Stimulated activated naive CD8-positive, alpha-beta T cell treated with anti-CD3 and anti-CD28 coated beads, Interleukin-15, Interleukin-2, amounts not matched to agents 100 ng/mL and 50 ng/mL, for 24 hours (primary cell): Measurements from ENCODE around the gene CD19.
A peak's percentile ranks its signal among the peaks of the same experiment; 100 is the strongest.
"Not testable (repeated sequence)": the region's sequence is repeated elsewhere in the genome, so short reads cannot be mapped to it uniquely, and the experiment has no call there.

ENCODE experiments used
- H3K27ac Mint-ChIP-seq: one replicate; pipeline ENCODE4 v1.8.0; 2021; ENCODE audit warnings: mild to moderate bottlenecking, mixed read lengths
- H3K27me3 Mint-ChIP-seq: one replicate; pipeline ENCODE4 v1.8.0; 2021; ENCODE audit warnings: mixed read lengths
- H3K36me3 Mint-ChIP-seq: one replicate; pipeline ENCODE4 v1.8.0; 2021; ENCODE audit warnings: low read depth, mixed read lengths
- H3K4me1 Mint-ChIP-seq: one replicate; pipeline ENCODE4 v1.8.0; 2021; ENCODE audit warnings: low read depth, mixed read lengths
- H3K4me3 Mint-ChIP-seq: one replicate; pipeline ENCODE4 v1.8.0; 2021; ENCODE audit warnings: mild to moderate bottlenecking, mixed read lengths
- H3K9me3 Mint-ChIP-seq: one replicate; pipeline ENCODE4 v1.8.0; 2021; ENCODE audit warnings: mixed read lengths

Gene CD19

GRCh38 chr16:28923652-28924398 is 7.9 kb upstream of the CD19 start:
- Mint-ChIP-seq H3K27me3 (no peaks in the 10 kb centered on the region), H3K27ac (peak overlapping the region; percentile 83), H3K4me1 (peaks cover 14% of the 10 kb centered on the region), H3K9me3 (no peaks in the 10 kb centered on the region), H3K4me3 (peak overlapping the region; percentile 98), H3K36me3 (peaks cover 19% of the 10 kb centered on the region)

- peak overlapping the region; percentile 83 for H3K27ac Mint-ChIP-seq
- H3K9me3 Mint-ChIP-seq, result no peaks in the 10 kb centered on the region
- H3K27me3 Mint-ChIP-seq, result no peaks in the 10 kb centered on the region
- H3K4me3 Mint-ChIP-seq, result peak overlapping the region; percentile 98
- peaks cover 15% of the 10 kb centered on the region for H3K36me3 Mint-ChIP-seq
- peaks cover 14% of the 10 kb centered on the region for H3K4me1 Mint-ChIP-seq
Observed at GRCh38 chr16:28924399-28924761, 7.4 kb upstream of the CD19 start.

- Mint-ChIP-seq H3K4me1 (peaks cover 14% of the 10 kb centered on the region), H3K27me3 (no peaks in the 10 kb centered on the region), H3K27ac (peak within 1 kb of the TSS; percentile 99), H3K4me3 (peak within 1 kb of the TSS; percentile 98), H3K36me3 (peaks cover 10% of the 10 kb centered on the region), H3K9me3 (no peaks in the 10 kb centered on the region)
Observed at GRCh38 chr16:28924762-28925385, 6.9 kb upstream of the CD19 start, which contains the start of gene RABEP2. Gene RABEP2, minus strand, starts transcription at chr16:28925238. Its CDS starts 75 bp downstream, at chr16:28925163.

- Mint-ChIP-seq H3K27me3 (no peaks in the 10 kb centered on the region), H3K9me3 (no peaks in the 10 kb centered on the region), H3K36me3 (peaks cover 10% of the 10 kb centered on the region), H3K4me3 (peak overlapping the region; percentile 98), H3K4me1 (peaks cover 21% of the 10 kb centered on the region), H3K27ac (peak overlapping the region; percentile 99)
Observed at GRCh38 chr16:28925386-28926228, 6.2 kb upstream of the CD19 start.

GRCh38 chr16:28926284-28926683 is 5.5 kb upstream of the CD19 start:
- H3K36me3 Mint-ChIP-seq, H3K27me3 Mint-ChIP-seq, H3K9me3 Mint-ChIP-seq: not testable (repeated sequence)
- Mint-ChIP-seq H3K27ac (peak overlapping the region; percentile 99), H3K4me1 (peaks cover 28% of the 10 kb centered on the region), H3K4me3 (peak overlapping the region; percentile 98)

- no peaks in the 10 kb centered on the region for H3K36me3 Mint-ChIP-seq
- no peak overlapping the region for H3K4me3 Mint-ChIP-seq
- H3K27ac Mint-ChIP-seq, result no peak overlapping the region
- H3K27me3 Mint-ChIP-seq, result no peaks in the 10 kb centered on the region
- no peaks in the 10 kb centered on the region for H3K9me3 Mint-ChIP-seq
- peaks cover 38% of the 10 kb centered on the region for H3K4me1 Mint-ChIP-seq
Observed at GRCh38 chr16:28927815-28928214, 4.0 kb upstream of the CD19 start.

GRCh38 chr16:28930203-28930602 is 1.6 kb upstream of the CD19 start:
- H3K4me1 Mint-ChIP-seq, result peaks cover 39% of the 10 kb centered on the region
- H3K36me3 Mint-ChIP-seq, result no peaks in the 10 kb centered on the region
- no peak overlapping the region for H3K4me3 Mint-ChIP-seq
- H3K9me3 Mint-ChIP-seq, result no peaks in the 10 kb centered on the region
- peak overlapping the region; percentile 77 for H3K27ac Mint-ChIP-seq
- H3K27me3 Mint-ChIP-seq, result no peaks in the 10 kb centered on the region

- no peaks in the 10 kb centered on the region for H3K36me3 Mint-ChIP-seq
- peak overlapping the region; percentile 77 for H3K27ac Mint-ChIP-seq
- peaks cover 42% of the 10 kb centered on the region for H3K4me1 Mint-ChIP-seq
- H3K4me3 Mint-ChIP-seq, result peak overlapping the region; percentile 42
- H3K9me3 Mint-ChIP-seq, result no peaks in the 10 kb centered on the region
- no peaks in the 10 kb centered on the region for H3K27me3 Mint-ChIP-seq
Observed at GRCh38 chr16:28930652-28931051, 1.1 kb upstream of the CD19 start.

GRCh38 chr16:28932339-28933141 is 769 bp downstream of the CD19 start:
- H3K4me3 Mint-ChIP-seq, result peak overlapping the region; percentile 74
- H3K27ac Mint-ChIP-seq, result no peak overlapping the region
- peaks cover 47% of the 10 kb centered on the region for H3K4me1 Mint-ChIP-seq
- no peaks in the 10 kb centered on the region for H3K9me3 Mint-ChIP-seq
- H3K36me3 Mint-ChIP-seq, result peaks cover 4% of the 10 kb centered on the region
- no peaks in the 10 kb centered on the region for H3K27me3 Mint-ChIP-seq

- Mint-ChIP-seq H3K27ac (no peak overlapping the region), H3K4me1 (peaks cover 47% of the 10 kb centered on the region), H3K36me3 (peaks cover 4% of the 10 kb centered on the region), H3K4me3 (peak overlapping the region; percentile 74), H3K9me3 (no peaks in the 10 kb centered on the region), H3K27me3 (no peaks in the 10 kb centered on the region)
Observed at GRCh38 chr16:28933171-28933570, 1.4 kb downstream of the CD19 start.

GRCh38 chr16:28935346-28935745 is 3.6 kb downstream of the CD19 start:
- Mint-ChIP-seq H3K36me3 (peaks cover 4% of the 10 kb centered on the region), H3K4me1 (peaks cover 43% of the 10 kb centered on the region), H3K27me3 (no peaks in the 10 kb centered on the region), H3K9me3 (no peaks in the 10 kb centered on the region), H3K4me3 (no peak overlapping the region), H3K27ac (peak overlapping the region; percentile 41)

GRCh38 chr16:28935924-28936783 is 4.4 kb downstream of the CD19 start:
- Mint-ChIP-seq H3K27ac (peak overlapping the region; percentile 32), H3K36me3 (peaks cover 4% of the 10 kb centered on the region), H3K9me3 (no peaks in the 10 kb centered on the region), H3K4me3 (peak overlapping the region; percentile 76), H3K4me1 (peaks cover 35% of the 10 kb centered on the region), H3K27me3 (no peaks in the 10 kb centered on the region)

GRCh38 chr16:28936784-28937155 is 5.0 kb downstream of the CD19 start:
- Mint-ChIP-seq H3K27me3 (no peaks in the 10 kb centered on the region), H3K9me3 (no peaks in the 10 kb centered on the region), H3K4me3 (peak overlapping the region; percentile 76), H3K27ac (no peak overlapping the region), H3K36me3 (peaks cover 4% of the 10 kb centered on the region), H3K4me1 (peaks cover 29% of the 10 kb centered on the region)
